Subcutaneous adipose tissue (tissue), 4 donors: ENCODE results near the gene XPR1. TPM values are rescaled to one million over a fixed set of nuclear protein-coding genes. Genes with fewer than 3 reads are reported as not detected.

ENCODE experiments used
- total RNA-seq, 4 donors: library from RNA; depleted of rRNA; stranded (reverse); fragments of >200 nt; gene quantifications; one replicate each; pipeline ENCODE4 v1.1.0, GENCODE V29; 2016
- TF ChIP-seq, protein P1 (sequence below): fragments of 450-650 bp; IDR thresholded peaks from one replicate; pipeline ENCODE4 v1.5.1; 2016; ENCODE audit warnings: low read depth, mild to moderate bottlenecking, control low read depth, antibody characterized with exemption, moderate library complexity

Gene XPR1
- total RNA-seq, 4 donors from 2014 or later, result 15.0 to 40.6 (median 20.7) TPM

DNA sequence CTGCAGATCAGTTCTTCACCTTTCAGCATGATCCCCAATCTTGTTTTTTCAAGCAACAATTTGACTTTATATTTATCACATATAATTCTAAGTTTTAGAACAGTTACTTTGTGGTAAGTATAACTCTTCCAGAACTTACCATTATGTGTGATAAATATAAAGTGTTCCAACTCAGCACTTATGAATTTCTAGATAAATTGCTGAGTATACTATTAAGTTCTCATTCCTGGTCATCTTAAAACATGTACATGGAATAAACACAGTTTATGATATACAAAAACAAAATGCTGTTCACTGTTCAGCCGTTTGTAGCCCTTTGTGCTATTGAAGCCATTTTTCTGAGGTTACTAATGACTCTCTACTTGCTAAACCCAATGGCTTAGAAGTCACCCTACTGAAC is 5.1 kb upstream of the XPR1 start:
- TF ChIP-seq, protein P1, sequence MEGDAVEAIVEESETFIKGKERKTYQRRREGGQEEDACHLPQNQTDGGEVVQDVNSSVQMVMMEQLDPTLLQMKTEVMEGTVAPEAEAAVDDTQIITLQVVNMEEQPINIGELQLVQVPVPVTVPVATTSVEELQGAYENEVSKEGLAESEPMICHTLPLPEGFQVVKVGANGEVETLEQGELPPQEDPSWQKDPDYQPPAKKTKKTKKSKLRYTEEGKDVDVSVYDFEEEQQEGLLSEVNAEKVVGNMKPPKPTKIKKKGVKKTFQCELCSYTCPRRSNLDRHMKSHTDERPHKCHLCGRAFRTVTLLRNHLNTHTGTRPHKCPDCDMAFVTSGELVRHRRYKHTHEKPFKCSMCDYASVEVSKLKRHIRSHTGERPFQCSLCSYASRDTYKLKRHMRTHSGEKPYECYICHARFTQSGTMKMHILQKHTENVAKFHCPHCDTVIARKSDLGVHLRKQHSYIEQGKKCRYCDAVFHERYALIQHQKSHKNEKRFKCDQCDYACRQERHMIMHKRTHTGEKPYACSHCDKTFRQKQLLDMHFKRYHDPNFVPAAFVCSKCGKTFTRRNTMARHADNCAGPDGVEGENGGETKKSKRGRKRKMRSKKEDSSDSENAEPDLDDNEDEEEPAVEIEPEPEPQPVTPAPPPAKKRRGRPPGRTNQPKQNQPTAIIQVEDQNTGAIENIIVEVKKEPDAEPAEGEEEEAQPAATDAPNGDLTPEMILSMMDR, result no peak

DNA sequence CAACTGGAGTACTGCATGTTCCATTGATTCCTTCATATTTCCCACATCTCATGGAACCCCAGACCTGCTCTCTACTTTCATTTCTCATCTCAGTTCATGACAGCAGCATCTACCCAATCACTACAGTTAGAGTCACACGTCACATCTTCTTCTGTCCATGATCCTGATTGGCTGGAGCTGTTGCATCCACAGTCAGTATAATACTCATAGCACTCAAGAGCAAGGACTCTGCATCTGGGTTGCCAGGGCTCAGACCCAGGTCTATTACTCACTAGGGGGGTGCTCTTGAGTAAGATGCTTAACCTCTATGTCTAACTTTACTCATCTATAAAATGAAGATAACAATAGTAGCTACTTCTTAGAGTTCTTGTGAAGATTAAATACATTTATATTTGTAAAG is 4.4 kb upstream of the XPR1 start:
- TF ChIP-seq, protein P1, result no peak

DNA sequence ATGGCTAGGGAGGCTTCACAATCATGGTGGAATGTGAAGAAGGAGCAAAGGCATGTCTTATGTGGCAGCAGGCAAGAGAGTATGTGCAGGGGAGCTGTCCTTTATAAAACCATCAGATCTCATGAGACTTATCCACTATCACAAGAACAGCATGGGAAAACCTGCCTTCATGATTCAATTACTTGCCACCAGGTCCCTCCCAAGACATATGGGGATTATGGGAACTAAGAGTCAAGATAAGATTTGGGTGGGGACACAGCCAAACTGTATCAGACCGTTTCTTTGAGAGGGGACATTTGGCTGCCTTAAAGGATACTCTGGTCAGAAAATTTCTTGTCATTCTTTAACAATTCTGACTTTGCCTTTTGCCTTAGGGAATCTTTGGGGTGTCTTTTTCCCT is 3.2 kb upstream of the XPR1 start:
- TF ChIP-seq, protein P1, result no peak

DNA sequence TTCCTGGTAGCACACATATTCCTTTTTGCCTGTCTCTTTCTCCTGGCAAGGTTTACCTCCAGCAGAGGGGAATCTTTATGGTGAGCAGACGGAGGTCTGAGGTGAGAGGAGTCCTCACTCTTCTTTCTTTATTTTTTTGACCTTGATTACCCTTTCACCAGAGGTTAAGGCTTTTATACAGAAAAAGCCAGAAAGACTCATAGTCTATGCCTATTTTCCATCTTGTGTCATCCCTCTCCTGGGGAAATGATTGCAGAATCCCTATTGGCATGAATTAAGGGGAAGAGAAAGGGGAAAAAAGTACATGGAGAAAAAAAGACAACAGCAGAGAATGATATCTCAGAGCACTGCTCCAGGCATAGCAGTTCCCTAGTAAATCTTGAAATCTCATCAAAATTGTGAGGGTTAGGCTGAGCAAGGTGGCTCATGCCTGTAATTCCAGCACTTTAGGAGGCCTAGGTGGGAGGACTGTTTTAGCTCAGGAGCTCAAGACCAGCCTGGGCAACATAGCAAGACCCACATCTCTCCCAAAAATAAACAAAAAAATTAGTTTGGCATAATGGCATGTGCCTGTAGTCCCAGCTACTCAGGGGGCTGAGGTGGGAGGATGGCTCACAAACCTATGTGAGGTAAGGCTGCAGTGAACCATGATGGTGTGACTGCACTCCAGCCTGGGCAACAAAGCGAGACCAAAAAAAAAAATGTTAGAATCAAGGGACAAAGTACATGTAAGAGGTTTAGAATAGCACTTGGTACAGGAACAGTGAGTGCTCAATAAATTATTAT is 1.2 kb upstream of the XPR1 start:
- TF ChIP-seq, protein P1, result no peak

DNA sequence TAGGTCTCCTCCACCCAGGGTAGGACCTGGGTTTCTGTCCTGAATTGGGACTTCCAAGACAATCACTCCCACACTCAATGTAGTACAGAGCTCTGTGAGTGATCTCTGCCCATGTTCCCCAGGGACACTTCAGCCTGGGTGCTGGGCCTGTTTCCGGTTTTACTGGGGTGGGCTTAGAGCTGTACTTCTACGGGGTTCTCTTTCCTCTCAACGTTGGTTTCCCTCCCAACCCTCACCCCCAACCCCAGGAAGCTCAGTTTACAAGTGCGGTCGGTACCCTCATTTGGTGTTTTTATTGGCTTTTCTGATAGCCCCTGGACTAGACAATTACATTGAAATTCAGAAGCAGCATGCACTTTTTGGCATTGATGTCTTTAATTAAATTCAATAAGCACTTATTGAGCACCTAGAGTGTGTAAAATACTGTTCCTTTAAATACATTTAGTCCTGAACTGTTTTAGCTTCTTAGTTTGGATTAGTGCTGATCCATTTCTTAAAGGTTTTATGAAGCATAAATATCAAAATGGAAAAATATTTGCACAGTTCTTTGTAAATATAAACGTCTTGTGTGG is 542 bp upstream of the XPR1 start:
- TF ChIP-seq, protein P1, result no peak

DNA sequence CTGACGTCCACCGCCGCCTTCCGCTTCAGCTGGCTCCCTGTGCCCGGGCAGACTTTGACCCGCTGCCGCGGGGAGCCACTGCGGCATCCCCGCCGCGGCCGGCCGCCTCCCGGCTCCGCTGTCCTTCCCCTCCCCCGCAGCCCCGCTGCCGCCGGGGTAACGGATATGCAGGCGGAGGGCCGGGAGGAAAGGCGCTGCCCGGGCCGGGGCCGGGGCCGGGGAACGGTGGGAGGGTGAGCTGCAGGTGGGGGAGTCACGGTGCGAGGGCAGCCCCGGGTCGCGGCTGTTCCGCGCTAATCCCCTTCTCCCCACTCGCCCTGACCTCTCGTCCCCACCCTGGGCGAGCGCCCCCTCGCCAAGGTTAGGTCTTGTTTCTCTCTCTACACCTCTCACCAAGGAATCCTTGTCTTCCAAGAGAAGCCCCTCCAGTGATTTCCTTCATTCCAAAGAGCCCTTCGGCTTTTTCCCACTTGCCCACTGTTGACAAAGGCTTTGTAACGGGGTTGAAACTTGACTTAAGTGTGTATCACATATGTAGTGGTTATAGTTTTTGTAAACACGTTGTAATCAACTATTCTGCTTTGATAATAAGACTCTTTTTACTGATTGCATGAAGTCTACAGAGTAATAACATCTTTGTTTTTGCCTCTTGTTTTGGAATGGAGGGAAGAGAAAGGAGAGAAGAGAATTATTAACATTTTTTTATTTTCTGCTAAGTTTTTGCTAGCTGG is 669 bp downstream of the XPR1 start:
- TF ChIP-seq, protein P1, result no peak
